GM12878 (cell line): ENCODE results near the gene CCDC170. TPM values are rescaled to one million over a fixed set of nuclear protein-coding genes. Genes with fewer than 3 reads are reported as not detected.

Experiments
- ATAC-seq: fragments of 200-7000 bp; cut with Tn5 transposase; 3 replicates; pipeline ENCODE4 v1.9.1; 2020; ENCODE audit warnings: mild to moderate bottlenecking, moderate library complexity
- BruUV-seq: library from RNA; stranded (reverse); fragments of 400-500 nt; replicated peaks from 2 replicates; lab custom pipeline; 2021; lab: Mats Ljungman, UMichigan
- CTCF ChIA-PET: fragments of 300-600 bp; sonication (Branson Sonifier 250); formaldehyde crosslinking; extraction: SDS; loops from one replicate; lab custom pipeline; 2021; ENCODE audit warnings: inconsistent platforms; lab: Yijun Ruan, JAX
- POLR2A ChIA-PET: fragments of 350-600 bp; formaldehyde crosslinking; extraction: SDS; loops from one replicate; lab custom pipeline; 2021; ENCODE audit warnings: inconsistent platforms; lab: Charles Lee
- RAD21 ChIA-PET: fragments of 300-600 bp; sonication (Branson Sonifier 250); formaldehyde crosslinking; loops from one replicate; lab custom pipeline; 2023; ENCODE audit warnings: antibody characterized with exemption; ENCODE audit not compliant: unreplicated experiment; lab: Charles Lee
- SMC1A ChIA-PET: fragments of 300-600 bp; sonication (Branson Sonifier 250); formaldehyde crosslinking; loops from one replicate; lab custom pipeline; 2023; ENCODE audit not compliant: unreplicated experiment, uncharacterized antibody; lab: Charles Lee
- DNase-seq: peaks from one replicate; pipeline ENCODE4 v3.0.0-alpha.2; 2011; ENCODE audit warnings: low read depth, low spot score
- FAIRE-seq: peaks from 3 replicates; lab custom pipeline; 2011; peaks lifted over from hg19 to GRCh38; lab: Jason Lieb, UNC
- H2AFZ ChIP-seq: 2 replicates; pipeline ENCODE4 v1.6.0; 2011; ENCODE audit warnings: low read depth, low read length, control low read depth; ENCODE audit not compliant: control insufficient read depth
- H3K27ac ChIP-seq: 2 replicates; pipeline ENCODE4 v1.5.1; 2011; ENCODE audit warnings: control low read depth; ENCODE audit not compliant: control insufficient read depth, insufficient read depth
- H3K27me3 ChIP-seq, 2 experiments: replicated peaks in 1 of 2; 2 replicates each; pipeline versions ENCODE4 v1.6.0 to v1.6.1; 2011; ENCODE audit warnings: low read length in 1 of 2; ENCODE audit not compliant: control insufficient read depth in 2 of 2, insufficient read depth in 2 of 2
- H3K36me3 ChIP-seq, 2 experiments: 2 replicates each; pipeline ENCODE4 v1.5.1; 2011; ENCODE audit warnings: low read length in 1 of 2; ENCODE audit not compliant: control insufficient read depth in 2 of 2, insufficient read depth in 2 of 2
- H3K4me1 ChIP-seq: 2 replicates; pipeline ENCODE4 v1.6.1; 2011; ENCODE audit warnings: mild to moderate bottlenecking, low read length, moderate library complexity, mixed read lengths; ENCODE audit not compliant: control insufficient read depth, insufficient read depth
- H3K4me2 ChIP-seq: 2 replicates; pipeline ENCODE4 v1.6.0; 2011; ENCODE audit warnings: control low read depth; ENCODE audit not compliant: control insufficient read depth, insufficient read depth
- H3K4me3 ChIP-seq: fragments of 200-600 bp; sonication (generic); 2 replicates; pipeline ENCODE4 v1.5.1; 2016
- H3K79me2 ChIP-seq: 2 replicates; pipeline ENCODE4 v1.6.0; 2011; ENCODE audit warnings: low read length; ENCODE audit not compliant: control insufficient read depth, insufficient read depth
- H3K9ac ChIP-seq: 2 replicates; pipeline ENCODE4 v1.8.0; 2011; ENCODE audit warnings: low read length, control low read depth, mixed read lengths; ENCODE audit not compliant: control insufficient read depth, insufficient read depth
- H3K9me3 ChIP-seq: replicated peaks from 3 replicates; pipeline ENCODE4 v1.5.1; 2011; ENCODE audit warnings: mild to moderate bottlenecking, low read length; ENCODE audit not compliant: control insufficient read depth, insufficient read depth
- H4K20me1 ChIP-seq: 2 replicates; pipeline ENCODE4 v1.6.0; 2011; ENCODE audit not compliant: control insufficient read depth, insufficient read depth
- ATF2 ChIP-seq: IDR thresholded peaks from 2 replicates; pipeline ENCODE4 v1.6.1; 2012; ENCODE audit warnings: low read length, inconsistent platforms
- CUX1 ChIP-seq: IDR thresholded peaks from 2 replicates; pipeline ENCODE4 v1.6.1; 2012; ENCODE audit warnings: improper control_type of control experiment, low read depth, low read length; ENCODE audit not compliant: insufficient replicate concordance
- EZH2 ChIP-seq: IDR thresholded peaks from 2 replicates; pipeline ENCODE4 v1.6.1; 2012; ENCODE audit warnings: low read depth, mild to moderate bottlenecking, control low read depth, inconsistent platforms, low read length, borderline replicate concordance; ENCODE audit not compliant: control insufficient read depth
- FOS ChIP-seq: IDR thresholded peaks from 3 replicates; pipeline ENCODE4 v1.6.1; 2011; ENCODE audit warnings: borderline replicate concordance; ENCODE audit not compliant: insufficient read length; ENCODE audit errors: extremely low read depth
- FOXK2 ChIP-seq: fragments of 450-650 bp; IDR thresholded peaks from 2 replicates; pipeline ENCODE4 v1.6.1; 2017; ENCODE audit warnings: mild to moderate bottlenecking, moderate library complexity
- HDAC2 ChIP-seq: fragments of 200-600 bp; sonication (generic); IDR thresholded peaks from 2 replicates; pipeline ENCODE4 v1.6.1; 2017
- POU2F2 ChIP-seq: IDR thresholded peaks from 3 replicates; pipeline ENCODE4 v1.6.1; 2011; ENCODE audit warnings: low read depth, mild to moderate bottlenecking, low read length, borderline replicate concordance
- STAT3 ChIP-seq: IDR thresholded peaks from 2 replicates; pipeline ENCODE4 v1.6.1; 2011; ENCODE audit warnings: low read depth, low read length, improper control_type of control experiment
- SUPT20H ChIP-seq: IDR thresholded peaks from 2 replicates; pipeline ENCODE4 v1.6.1; 2011; ENCODE audit warnings: low read depth, mild to moderate bottlenecking, low read length, moderate library complexity, borderline replicate concordance; ENCODE audit not compliant: control insufficient read depth
- TBL1XR1 ChIP-seq: IDR thresholded peaks from 2 replicates; pipeline ENCODE4 v1.6.1; 2012; ENCODE audit warnings: low read depth, low read length, improper control_type of control experiment
- USF2 ChIP-seq: IDR thresholded peaks from 2 replicates; pipeline ENCODE4 v1.6.1; 2011; ENCODE audit warnings: low read depth, low read length, improper control_type of control experiment, borderline replicate concordance
- ZBTB33 ChIP-seq: fragments of 450-650 bp; IDR thresholded peaks from 2 replicates; pipeline ENCODE4 v1.6.1; 2017; ENCODE audit warnings: mild to moderate bottlenecking
- WGBS: methylation state at CpG from one replicate; pipeline ENCODE4 v1.1.6; 2016; ENCODE audit warnings: low lambda C conversion rate; ENCODE audit not compliant: insufficient replicate concordance, insufficient coverage; ENCODE audit errors: missing lambda C conversion rate; 5-methylcytosine and 5-hydroxymethylcytosine counted together
- in situ Hi-C: fragments of 300-500 bp; cut with MboI; formaldehyde crosslinking; loops from 9 replicates; pipeline ENCODE4 v1.14.3; 2018; ENCODE audit warnings: mixed read lengths
- intact Hi-C: fragments of 100-400 bp; cut with micrococcal nuclease; formaldehyde crosslinking; loops from one replicate; pipeline ENCODE4 v1.14.2; 2022; ENCODE audit not compliant: unreplicated experiment
- polyA plus RNA-seq, 11 experiments: library from polyadenylated mRNA; depleted of rRNA in 4 of 11; unstranded in 6 of 11; stranded (reverse) in 5 of 11; fragments of >200 nt; fragmentation: Nextera tagmentation in 4 of 11; fragmentation: Illumina TruSeq in 1 of 11; extraction: Ambion mirVana in 4 of 11; extraction: Trizol in 1 of 11; gene quantifications; 1 replicate in 1 of 11; 2 replicates in 10 of 11; pipeline versions ENCODE4 v1.2.1 to v1.2.3, GENCODE V29; 2011 to 2016; ENCODE audit warnings: inconsistent platforms in 2 of 11, missing spikeins in 2 of 11, low read depth in 1 of 11
- total RNA-seq, 4 experiments: library from RNA; depleted of rRNA in 3 of 4; stranded (reverse); fragments of >200 nt in 3 of 4; fragmentation: Illumina TruSeq in 1 of 4; extraction: Trizol in 1 of 4; gene quantifications; 2 replicates each; pipeline versions ENCODE4 v1.2.1 to v1.2.3, GENCODE V29; 2013 to 2021

The CCDC170 gene
- total and polyA plus RNA-seq, 10 of the 15 experiments (the other 5 are each of a cell fraction or from before 2014, with no cell fraction given), result not detected

GRCh38 chr6:151624071-151624470 lies 130.3 kb downstream of the CCDC170 start:
- ATAC-seq, result no peak
- no TSS peak for BruUV-seq
- intact Hi-C loops, result no loop called here
- Histone ChIP-seq H3K4me1 (no peaks in the 10 kb centered on the region), H3K9ac (no peak overlapping the region), H3K4me3 (no peak overlapping the region), H3K4me2 (no peak overlapping the region), H3K9me3 (no peaks in the 10 kb centered on the region), H3K79me2 (no peaks in the 10 kb centered on the region), H3K27ac (no peak overlapping the region), H2AFZ (no peak overlapping the region), H3K36me3 (no peaks in the 10 kb centered on the region), H3K27me3 (no peaks in the 10 kb centered on the region), H4K20me1 (no peaks in the 10 kb centered on the region)
- DNase-seq, result no peak
- FAIRE-seq, result no peak
- in situ Hi-C loops, result no loop called here
- ChIA-PET SMC1A (no interaction called here), CTCF (interaction anchor here (0.8 kb wide), 1 partner anchor 8 kb away, joined by 3 read pairs; no protein-coding TSS in a partner anchor), POLR2A (no interaction called here), RAD21 (interaction anchor here (0.6 kb wide), 1 partner anchor 168 kb away, joined by 3 read pairs; no protein-coding TSS in a partner anchor)
- WGBS, result 42% methylated on average over 2 of the region's 2 CpGs
- TF ChIP-seq SUPT20H, result no peak
- no peak for TF ChIP-seq CUX1
- TF ChIP-seq EZH2, result no peak
- no peak for TF ChIP-seq POU2F2
- no peak for TF ChIP-seq ZBTB33
- no peak for TF ChIP-seq HDAC2
- TF ChIP-seq TBL1XR1, result no peak
- no peak for TF ChIP-seq STAT3
- TF ChIP-seq FOXK2, result no peak
- no peak for TF ChIP-seq ATF2
- no peak for TF ChIP-seq USF2
- no peak for TF ChIP-seq FOS
